ENCODE results near the gene PPP2R2B.

DNA sequence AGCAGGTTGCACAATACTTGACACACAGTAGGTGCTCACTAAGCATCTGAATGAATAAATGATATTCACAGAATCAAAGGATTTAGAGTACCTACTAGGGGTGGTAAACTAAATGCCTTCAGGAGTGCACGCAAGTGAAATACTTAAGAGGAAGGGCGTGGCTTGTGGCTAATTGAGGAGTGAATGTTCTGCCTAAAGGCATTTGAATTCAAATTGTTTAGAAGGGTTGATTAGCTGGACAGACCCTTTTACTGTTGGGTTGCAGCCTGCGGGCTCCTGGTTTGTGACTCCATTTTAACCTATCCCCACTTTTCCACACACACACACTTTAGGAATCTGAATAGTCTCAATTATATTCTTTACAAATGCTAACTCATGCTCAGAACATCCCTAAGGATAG, 63.1 kb downstream of the PPP2R2B start:
- no peak for TF ChIP-seq POLR2A (IDR thresholded peaks at IDR 0.05; ENCODE audit: low read length)
- no peak for TF ChIP-seq GATA1 (IDR thresholded peaks at IDR 0.05; ENCODE audit: low read depth, low read length)

Measured in erythroblast (primary cell).